Omental fat pad (tissue), 4 donors: ENCODE data around the gene SCD5. TPM values are rescaled to one million over a fixed set of nuclear protein-coding genes. Genes with fewer than 3 reads are reported as not detected.
A peak's percentile ranks its signal among the peaks of the same experiment; 100 is the strongest.

Source experiments
- ATAC-seq: fragments of 150-250 bp; one replicate; pipeline ENCODE4 v1.9.1; 2016; ENCODE audit warnings: mild to moderate bottlenecking, moderate library complexity; ENCODE audit not compliant: low FRiP score
- DNase-seq: peaks from one replicate; pipeline ENCODE4 v3.0.0-alpha.2; 2019; ENCODE audit warnings: low spot score
- total RNA-seq, 4 donors: library from RNA; depleted of rRNA; stranded (reverse); fragments of >200 nt; gene quantifications; one replicate each; pipeline ENCODE4 v1.1.0, GENCODE V29; 2016
- TF ChIP-seq, protein P1 (sequence below), 3 donors: fragments of 450-650 bp; IDR thresholded peaks; one replicate each; pipeline ENCODE4 v1.5.1; 2016 to 2017; ENCODE audit warnings: antibody characterized with exemption in 3 of 3, mild to moderate bottlenecking in 3 of 3, moderate library complexity in 2 of 3

SCD5 gene
- total RNA-seq, 4 donors from 2014 or later, result 6.7 to 19.9 (median 13.5) TPM

DNA sequence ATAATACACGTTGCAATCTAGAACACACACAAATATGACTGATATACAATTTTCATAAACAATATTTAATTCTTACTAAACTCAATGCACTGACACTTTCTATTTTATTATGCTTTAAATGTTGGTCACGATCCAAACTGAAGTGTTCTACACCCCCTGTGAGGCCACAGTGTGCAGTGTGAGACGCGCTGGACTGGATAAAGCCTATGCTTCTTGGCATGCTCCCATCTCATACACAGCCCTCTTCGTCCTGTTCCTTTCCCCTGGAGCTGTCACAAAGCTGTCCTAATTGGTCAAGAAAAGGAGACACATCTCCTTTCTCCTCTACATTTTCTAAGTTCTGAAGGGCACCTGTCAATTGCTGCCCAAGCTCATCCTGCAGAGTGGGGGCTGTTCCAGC lies 72.0 kb downstream of the SCD5 start:
- TF ChIP-seq, protein P1, sequence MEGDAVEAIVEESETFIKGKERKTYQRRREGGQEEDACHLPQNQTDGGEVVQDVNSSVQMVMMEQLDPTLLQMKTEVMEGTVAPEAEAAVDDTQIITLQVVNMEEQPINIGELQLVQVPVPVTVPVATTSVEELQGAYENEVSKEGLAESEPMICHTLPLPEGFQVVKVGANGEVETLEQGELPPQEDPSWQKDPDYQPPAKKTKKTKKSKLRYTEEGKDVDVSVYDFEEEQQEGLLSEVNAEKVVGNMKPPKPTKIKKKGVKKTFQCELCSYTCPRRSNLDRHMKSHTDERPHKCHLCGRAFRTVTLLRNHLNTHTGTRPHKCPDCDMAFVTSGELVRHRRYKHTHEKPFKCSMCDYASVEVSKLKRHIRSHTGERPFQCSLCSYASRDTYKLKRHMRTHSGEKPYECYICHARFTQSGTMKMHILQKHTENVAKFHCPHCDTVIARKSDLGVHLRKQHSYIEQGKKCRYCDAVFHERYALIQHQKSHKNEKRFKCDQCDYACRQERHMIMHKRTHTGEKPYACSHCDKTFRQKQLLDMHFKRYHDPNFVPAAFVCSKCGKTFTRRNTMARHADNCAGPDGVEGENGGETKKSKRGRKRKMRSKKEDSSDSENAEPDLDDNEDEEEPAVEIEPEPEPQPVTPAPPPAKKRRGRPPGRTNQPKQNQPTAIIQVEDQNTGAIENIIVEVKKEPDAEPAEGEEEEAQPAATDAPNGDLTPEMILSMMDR (IDR thresholded peaks at IDR 0.05), result no peak

DNA sequence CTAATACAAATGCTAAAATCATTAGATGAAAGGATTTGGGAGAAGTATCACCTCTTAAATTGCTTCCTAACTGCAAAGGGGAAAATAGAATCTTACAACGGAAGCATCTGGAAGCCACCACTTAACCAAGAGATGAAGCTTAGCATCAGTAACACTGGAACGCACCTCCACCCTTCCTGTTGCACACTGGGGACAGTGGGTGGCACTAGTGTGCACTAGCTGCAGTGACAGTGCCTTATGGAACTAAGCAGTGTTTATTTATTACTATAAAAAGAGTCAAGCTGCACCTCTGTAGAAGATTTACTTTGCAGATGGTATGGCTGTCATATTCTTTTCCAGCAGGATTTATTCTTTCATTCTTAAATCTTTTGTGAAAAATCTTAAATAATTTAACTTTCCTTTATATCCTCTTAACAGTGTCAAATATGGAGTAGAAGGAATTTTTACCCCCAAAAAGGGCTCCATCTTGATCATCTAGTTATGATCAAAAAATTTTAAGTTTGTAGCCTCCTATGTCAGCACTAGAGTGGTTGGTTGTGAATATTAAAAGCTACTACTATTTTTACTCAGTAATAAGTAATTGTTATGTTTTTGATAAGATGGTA lies 76.7 kb downstream of the SCD5 start:
- ATAC-seq (no peak), DNase-seq (no peak)
- TF ChIP-seq, protein P1 (IDR thresholded peaks at IDR 0.05), result no peak

More for the DNA sequence above, 72.0 kb downstream of the SCD5 start:
- ATAC-seq (no peak), DNase-seq (no peak)

DNA sequence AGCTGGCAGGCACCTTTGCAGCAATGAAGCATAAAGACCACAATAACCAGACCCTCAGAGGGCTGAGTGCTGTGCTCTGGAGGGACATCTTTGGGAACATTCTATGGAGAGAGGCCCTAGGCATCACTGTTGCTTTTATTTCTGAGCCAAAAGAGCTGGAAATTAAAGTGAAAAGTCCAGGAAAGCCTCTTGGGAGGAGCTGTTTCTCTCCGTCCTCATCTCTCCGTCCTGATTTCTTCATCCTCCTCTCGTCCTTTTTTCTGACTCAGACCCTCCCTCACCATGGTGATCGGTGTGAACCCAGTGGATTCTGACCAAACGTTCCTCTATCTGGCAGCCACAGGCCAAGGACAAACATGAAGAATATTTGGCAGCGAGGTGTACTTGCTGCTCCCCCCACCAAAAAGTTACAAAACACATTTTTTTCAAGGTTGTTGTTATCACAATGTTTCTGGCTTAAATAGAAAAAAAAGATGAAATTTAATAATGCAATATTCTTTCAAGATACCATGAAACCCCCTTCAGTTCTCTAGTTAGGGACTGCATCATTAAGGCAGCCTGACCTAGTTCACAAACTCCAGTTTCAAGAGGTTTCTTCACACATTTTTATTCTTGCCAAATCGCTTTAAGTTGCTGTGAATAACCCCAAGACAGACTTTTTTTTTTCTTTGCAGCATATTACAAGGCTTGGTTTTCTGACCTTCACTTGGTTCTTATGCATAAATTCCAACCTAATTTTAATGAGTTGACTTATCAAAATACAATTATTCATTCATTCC lies 80.2 kb downstream of the SCD5 start:
- DNase-seq, result no peak
- TF ChIP-seq, protein P1 (IDR thresholded peaks at IDR 0.05), result no peak
- peak; percentile 94 for ATAC-seq

DNA sequence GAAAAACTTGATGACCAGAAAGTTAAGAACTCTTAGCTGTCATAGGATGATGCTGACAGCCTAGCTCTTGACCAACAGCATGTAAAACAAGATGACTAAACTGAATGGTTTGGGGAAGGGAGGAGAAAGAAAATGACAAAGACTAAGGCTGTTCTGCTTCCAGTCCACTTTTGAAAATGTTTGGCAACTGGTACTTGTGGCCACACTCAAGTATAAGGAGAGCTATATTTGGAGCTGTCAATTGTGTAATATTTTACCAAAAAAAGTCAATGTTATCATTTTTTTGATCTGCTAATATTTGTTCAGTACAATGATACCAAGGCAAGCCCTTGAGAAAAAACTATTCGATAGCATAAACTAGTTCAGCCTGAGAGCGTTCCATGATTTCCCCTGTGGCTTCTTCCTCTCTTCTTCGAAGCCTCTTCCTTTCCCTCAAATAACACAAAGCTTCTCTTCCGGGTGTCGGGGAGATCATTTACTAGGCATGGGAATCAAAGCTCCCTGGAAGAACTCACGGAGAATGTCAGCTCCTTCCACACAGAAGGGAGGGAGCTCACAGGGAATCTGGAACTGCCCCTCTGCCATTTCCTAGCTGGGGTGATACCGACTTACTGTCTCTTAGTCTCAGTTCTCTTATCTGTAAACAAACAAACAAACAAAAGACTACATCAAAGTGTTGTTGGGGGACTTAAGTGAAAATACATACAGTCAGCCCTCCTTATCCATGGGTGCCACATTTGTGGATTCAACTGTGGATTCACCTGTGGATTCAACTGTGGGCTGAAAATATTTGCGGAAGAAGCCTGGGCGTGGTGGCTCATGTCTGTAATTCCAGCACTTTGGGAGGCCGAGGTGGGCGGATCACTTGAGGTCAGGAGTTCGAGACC lies 82.6 kb downstream of the SCD5 start:
- DNase-seq, result no peak
- ATAC-seq, result no peak
- TF ChIP-seq, protein P1 (IDR thresholded peaks at IDR 0.05), result no peak

DNA sequence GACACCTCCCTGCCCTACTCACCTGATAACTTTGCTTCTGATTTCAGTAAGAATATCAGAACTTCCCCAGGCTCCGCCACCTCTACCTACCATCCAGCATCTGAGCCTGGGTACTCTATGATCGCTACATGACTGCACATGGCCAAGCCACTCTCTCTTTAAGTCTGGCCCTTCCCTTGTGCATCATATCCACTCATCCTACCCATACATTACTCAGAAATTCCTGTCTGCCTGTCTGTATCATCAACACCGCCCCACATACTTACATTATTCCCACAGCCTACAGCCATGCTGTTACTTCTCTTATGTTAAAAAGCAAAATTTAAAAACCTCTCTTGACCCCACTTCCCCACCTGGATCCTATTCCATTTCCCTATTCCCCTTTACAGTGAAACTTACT lies 84.7 kb downstream of the SCD5 start:
- ATAC-seq, result no peak
- TF ChIP-seq, protein P1 (IDR thresholded peaks at IDR 0.05), result no peak
- DNase-seq, result no peak

DNA sequence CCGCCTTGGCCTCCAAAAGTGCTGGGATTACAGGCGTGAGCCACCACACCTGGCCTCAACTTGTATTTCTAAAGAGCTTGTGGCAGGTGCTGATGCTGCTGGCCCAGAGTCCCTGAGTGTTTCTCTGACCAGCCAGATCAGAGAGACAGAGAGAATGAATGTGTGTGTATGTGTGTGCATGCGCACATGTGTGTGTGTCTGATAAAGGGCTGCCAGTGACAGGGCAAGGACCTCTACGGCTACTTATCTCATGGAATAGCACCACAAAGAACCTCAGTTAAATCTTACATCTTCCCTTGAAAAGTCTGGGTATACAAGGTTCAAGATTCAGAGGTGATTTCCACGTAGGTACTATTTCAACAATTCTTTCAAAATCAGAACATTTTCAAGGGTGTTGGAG lies 86.0 kb downstream of the SCD5 start:
- ATAC-seq (no peak), DNase-seq (no peak)
- TF ChIP-seq, protein P1 (IDR thresholded peaks at IDR 0.05), result no peak
